Measurements from ENCODE around the gene ZNF579.

ZNF579 gene

DNA sequence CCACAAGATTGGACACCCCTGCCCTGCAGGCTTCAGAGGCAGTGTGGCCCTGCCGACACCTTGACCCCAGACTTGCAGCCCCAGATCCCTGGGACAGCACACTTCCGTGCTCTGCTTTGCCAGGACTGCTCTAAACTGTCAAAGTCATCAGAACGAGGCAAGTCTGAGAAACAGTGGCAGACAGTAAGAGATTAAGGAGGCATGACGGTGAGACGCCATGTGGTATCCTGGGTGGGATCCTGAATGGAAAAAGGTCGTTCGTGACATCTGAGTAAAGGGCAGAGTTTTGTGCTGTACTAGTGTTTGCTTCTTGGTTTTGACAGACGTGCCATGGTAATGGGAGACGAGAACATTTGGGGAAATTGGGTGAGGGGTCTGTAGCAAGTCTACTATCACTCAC lies 13.8 kb downstream of the ZNF579 start:
- Histone ChIP-seq H3K79me2 (no peaks in the 10 kb centered on the region), H3K27me3 (ENCODE audit: control insufficient read depth, insufficient read depth, low read length) (no peaks in the 10 kb centered on the region), H2AFZ (no peak overlapping the region), H3K27ac (no peak overlapping the region), H3K4me2 (ENCODE audit: low read length) (no peak overlapping the region), H3K4me1 (no peaks in the 10 kb centered on the region), H3K4me3 (ENCODE audit: low read depth, low read length) (no peak overlapping the region), H3K9ac (no peak overlapping the region), H3K36me3 (ENCODE audit: control insufficient read depth, insufficient read depth, low read length) (no peaks in the 10 kb centered on the region), H3K9me3 (ENCODE audit: control insufficient read depth, low read length) (no peaks in the 10 kb centered on the region)
- TF ChIP-seq, protein P1, sequence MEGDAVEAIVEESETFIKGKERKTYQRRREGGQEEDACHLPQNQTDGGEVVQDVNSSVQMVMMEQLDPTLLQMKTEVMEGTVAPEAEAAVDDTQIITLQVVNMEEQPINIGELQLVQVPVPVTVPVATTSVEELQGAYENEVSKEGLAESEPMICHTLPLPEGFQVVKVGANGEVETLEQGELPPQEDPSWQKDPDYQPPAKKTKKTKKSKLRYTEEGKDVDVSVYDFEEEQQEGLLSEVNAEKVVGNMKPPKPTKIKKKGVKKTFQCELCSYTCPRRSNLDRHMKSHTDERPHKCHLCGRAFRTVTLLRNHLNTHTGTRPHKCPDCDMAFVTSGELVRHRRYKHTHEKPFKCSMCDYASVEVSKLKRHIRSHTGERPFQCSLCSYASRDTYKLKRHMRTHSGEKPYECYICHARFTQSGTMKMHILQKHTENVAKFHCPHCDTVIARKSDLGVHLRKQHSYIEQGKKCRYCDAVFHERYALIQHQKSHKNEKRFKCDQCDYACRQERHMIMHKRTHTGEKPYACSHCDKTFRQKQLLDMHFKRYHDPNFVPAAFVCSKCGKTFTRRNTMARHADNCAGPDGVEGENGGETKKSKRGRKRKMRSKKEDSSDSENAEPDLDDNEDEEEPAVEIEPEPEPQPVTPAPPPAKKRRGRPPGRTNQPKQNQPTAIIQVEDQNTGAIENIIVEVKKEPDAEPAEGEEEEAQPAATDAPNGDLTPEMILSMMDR (IDR thresholded peaks at IDR 0.05), result no peak

DNA sequence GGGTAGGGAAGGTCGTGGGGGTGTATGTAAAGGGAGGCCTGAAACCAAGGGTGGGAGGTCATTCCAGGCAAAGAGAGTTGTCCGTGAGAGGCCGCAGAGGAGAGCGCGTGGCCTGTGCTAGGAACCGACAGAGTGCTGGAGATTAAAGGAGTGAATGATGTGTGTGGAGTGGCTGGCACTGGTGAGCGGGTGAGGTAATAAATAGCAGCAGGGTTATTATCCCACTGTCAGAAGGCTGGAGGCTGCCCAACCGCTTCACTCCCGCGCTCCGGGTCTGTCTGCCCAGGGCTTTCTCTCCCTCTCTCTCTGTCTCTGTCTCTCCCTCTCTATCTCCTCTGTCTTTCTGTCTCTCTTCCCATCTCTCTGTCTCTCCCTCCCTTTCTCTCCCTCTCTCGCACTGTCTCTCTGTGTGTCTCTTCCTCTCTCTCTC lies 17.4 kb downstream of the ZNF579 start:
- Histone ChIP-seq H3K9ac (no peak overlapping the region), H3K4me2 (ENCODE audit: low read length) (no peak overlapping the region), H3K27ac (no peak overlapping the region), H3K36me3 (ENCODE audit: control insufficient read depth, insufficient read depth, low read length) (no peaks in the 10 kb centered on the region), H3K79me2 (no peaks in the 10 kb centered on the region), H3K9me3 (ENCODE audit: control insufficient read depth, low read length) (no peaks in the 10 kb centered on the region), H3K27me3 (ENCODE audit: control insufficient read depth, insufficient read depth, low read length) (no peaks in the 10 kb centered on the region), H3K4me3 (ENCODE audit: low read depth, low read length) (no peak overlapping the region), H3K4me1 (no peaks in the 10 kb centered on the region), H2AFZ (no peak overlapping the region)
- TF ChIP-seq, protein P1 (IDR thresholded peaks at IDR 0.05), result no peak

DNA sequence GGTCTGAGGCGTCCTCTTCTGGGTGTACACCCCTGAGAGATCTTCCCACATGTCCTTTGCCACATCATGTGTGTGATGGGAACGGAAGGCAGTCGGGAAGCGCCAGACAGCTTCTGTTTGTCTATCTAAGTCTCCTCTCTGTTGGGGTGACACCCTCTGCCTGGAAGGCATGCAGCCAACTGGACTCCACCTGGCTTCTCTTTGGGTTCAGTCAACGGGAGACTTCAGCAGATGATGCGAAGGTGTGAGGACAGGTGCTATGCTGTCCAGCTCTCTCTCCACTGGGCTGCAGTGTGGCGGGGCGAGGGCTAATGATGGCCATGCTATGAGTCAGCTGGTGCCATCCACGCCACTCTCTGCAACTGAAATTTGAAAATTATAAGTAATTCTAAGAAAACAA lies 21.0 kb downstream of the ZNF579 start:
- H3K36me3 ChIP-seq (ENCODE audit: control insufficient read depth, insufficient read depth, low read length), result no peaks in the 10 kb centered on the region
- H3K27ac ChIP-seq, result no peak overlapping the region
- TF ChIP-seq, protein P1 (IDR thresholded peaks at IDR 0.05), result no peak
- no peak overlapping the region for H3K9ac ChIP-seq
- no peaks in the 10 kb centered on the region for H3K4me1 ChIP-seq
- H3K4me2 ChIP-seq (ENCODE audit: low read length), result no peak overlapping the region
- no peak overlapping the region for H2AFZ ChIP-seq
- H3K27me3 ChIP-seq (ENCODE audit: control insufficient read depth, insufficient read depth, low read length), result no peaks in the 10 kb centered on the region
- no peaks in the 10 kb centered on the region for H3K79me2 ChIP-seq
- no peaks in the 10 kb centered on the region for H3K9me3 ChIP-seq (ENCODE audit: control insufficient read depth, low read length)
- H3K4me3 ChIP-seq (ENCODE audit: low read depth, low read length), result no peak overlapping the region

DNA sequence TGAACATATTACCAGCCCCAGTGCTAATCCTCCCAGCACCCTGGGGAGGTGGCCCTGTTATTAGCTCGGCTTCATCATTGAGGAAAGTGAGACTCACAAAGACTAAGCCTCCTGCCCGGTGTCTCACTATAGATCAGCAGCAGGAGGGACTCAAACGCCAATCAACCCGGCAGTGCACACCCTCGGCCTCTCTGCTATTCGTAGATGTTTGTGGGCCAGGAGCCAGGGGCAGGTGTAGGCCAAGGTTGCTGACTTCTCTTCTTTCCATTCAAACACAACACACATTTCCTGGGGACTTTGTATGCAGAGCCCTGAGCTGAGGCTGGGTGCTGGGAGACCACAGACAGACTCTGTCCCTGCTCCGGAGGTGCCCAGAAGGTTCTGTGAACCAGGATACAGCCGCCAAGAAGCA lies 25.9 kb downstream of the ZNF579 start:
- TF ChIP-seq, protein P1 (IDR thresholded peaks at IDR 0.05), result no peak
- H3K27me3 ChIP-seq (ENCODE audit: control insufficient read depth, insufficient read depth, low read length), result no peaks in the 10 kb centered on the region
- no peaks in the 10 kb centered on the region for H3K9me3 ChIP-seq (ENCODE audit: control insufficient read depth, low read length)
- H3K4me1 ChIP-seq, result no peaks in the 10 kb centered on the region
- H3K36me3 ChIP-seq (ENCODE audit: control insufficient read depth, insufficient read depth, low read length), result no peaks in the 10 kb centered on the region
- no peak overlapping the region for H3K4me2 ChIP-seq (ENCODE audit: low read length)
- H3K4me3 ChIP-seq (ENCODE audit: low read depth, low read length), result no peak overlapping the region
- H3K27ac ChIP-seq, result no peak overlapping the region
- no peaks in the 10 kb centered on the region for H3K79me2 ChIP-seq
- no peak overlapping the region for H2AFZ ChIP-seq
- no peak overlapping the region for H3K9ac ChIP-seq

DNA sequence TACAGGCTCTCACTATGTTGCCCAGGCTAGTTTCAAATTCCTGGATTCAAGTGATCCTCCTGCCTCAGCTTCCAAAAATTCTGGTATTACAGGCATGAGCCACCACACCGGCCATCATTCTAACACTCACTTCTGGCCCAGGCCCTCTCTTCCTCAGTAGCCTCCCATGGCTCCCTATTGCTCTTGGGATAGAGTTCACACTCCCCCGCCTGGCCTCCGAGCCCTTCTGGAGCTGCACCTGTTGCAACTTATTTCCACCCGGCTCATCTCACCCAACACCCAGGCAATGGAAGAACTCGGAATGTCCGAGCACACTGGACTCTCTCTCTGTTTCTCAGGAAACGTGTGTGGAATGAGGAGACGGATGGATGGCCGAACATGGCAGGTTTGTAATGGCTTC lies 26.3 kb downstream of the ZNF579 start:
- TF ChIP-seq, protein P1 (IDR thresholded peaks at IDR 0.05), result no peak
- no peak overlapping the region for H3K4me2 ChIP-seq (ENCODE audit: low read length)
- H3K27ac ChIP-seq, result no peak overlapping the region
- H3K27me3 ChIP-seq (ENCODE audit: control insufficient read depth, insufficient read depth, low read length), result no peaks in the 10 kb centered on the region
- H3K9ac ChIP-seq, result no peak overlapping the region
- no peaks in the 10 kb centered on the region for H3K9me3 ChIP-seq (ENCODE audit: control insufficient read depth, low read length)
- no peaks in the 10 kb centered on the region for H3K4me1 ChIP-seq
- H3K4me3 ChIP-seq (ENCODE audit: low read depth, low read length), result no peak overlapping the region
- no peak overlapping the region for H2AFZ ChIP-seq
- no peaks in the 10 kb centered on the region for H3K36me3 ChIP-seq (ENCODE audit: control insufficient read depth, insufficient read depth, low read length)
- H3K79me2 ChIP-seq, result no peaks in the 10 kb centered on the region

Measured in parathyroid adenoma (tissue), 2 donors.